Osteoblast (primary cell): Measurements from ENCODE around the gene SLC1A7. TPM values are rescaled to one million over a fixed set of nuclear protein-coding genes. Genes with fewer than 3 reads are reported as not detected.
A peak's percentile ranks its signal among the peaks of the same experiment; 100 is the strongest.

ENCODE experiments used
- DNase-seq: peaks from one replicate; pipeline ENCODE4 v3.0.0; 2011; ENCODE audit warnings: low spot score, mixed read lengths; ENCODE audit not compliant: insufficient read length; ENCODE audit errors: missing footprints
- H2AFZ ChIP-seq: 2 replicates; pipeline ENCODE4 v1.6.0; 2011; ENCODE audit warnings: mild to moderate bottlenecking, low read length
- H3K27ac ChIP-seq: 2 replicates; pipeline ENCODE4 v1.5.1; 2011; ENCODE audit warnings: mild to moderate bottlenecking, low read depth, low read length, moderate library complexity
- H3K27me3 ChIP-seq: 2 replicates; pipeline ENCODE4 v1.6.0; 2012; ENCODE audit warnings: mild to moderate bottlenecking, control low read depth, inconsistent platforms, low read length, moderate library complexity; ENCODE audit not compliant: insufficient read depth
- H3K36me3 ChIP-seq: 2 replicates; pipeline ENCODE4 v1.5.1; 2011; ENCODE audit warnings: mild to moderate bottlenecking, low read length, control low read depth, moderate library complexity; ENCODE audit not compliant: insufficient read depth
- H3K4me1 ChIP-seq: 2 replicates; pipeline ENCODE4 v1.5.1; 2011; ENCODE audit warnings: mild to moderate bottlenecking, low read length, control low read depth, moderate library complexity; ENCODE audit not compliant: insufficient read depth
- H3K4me2 ChIP-seq: 2 replicates; pipeline ENCODE4 v1.6.0; 2011; ENCODE audit warnings: mild to moderate bottlenecking, low read length; ENCODE audit not compliant: insufficient read depth
- H3K4me3 ChIP-seq: fragments of 200-600 bp; sonication (generic); 3 replicates; pipeline ENCODE4 v1.5.1; 2012; ENCODE audit warnings: mild to moderate bottlenecking, low read length, inconsistent platforms; ENCODE audit not compliant: insufficient read depth
- H3K79me2 ChIP-seq: 2 replicates; pipeline ENCODE4 v1.6.0; 2012; ENCODE audit warnings: mild to moderate bottlenecking, low read length, control low read depth, inconsistent platforms; ENCODE audit not compliant: insufficient read depth
- H3K9me3 ChIP-seq: 2 replicates; pipeline ENCODE4 v1.5.1; 2011; ENCODE audit warnings: low read depth, low read length, control low read depth
- H4K20me1 ChIP-seq: 2 replicates; pipeline ENCODE4 v1.6.0; 2012; ENCODE audit warnings: mild to moderate bottlenecking, low read length, control low read depth; ENCODE audit not compliant: insufficient read depth
- total RNA-seq: library from RNA; depleted of rRNA; stranded (reverse); fragments of >200 nt; gene quantifications from 2 replicates; pipeline ENCODE4 v1.2.3, GENCODE V29; 2012
- TF ChIP-seq, protein P1 (sequence below): IDR thresholded peaks from 2 replicates; pipeline ENCODE4 v1.5.1; 2011; ENCODE audit warnings: mild to moderate bottlenecking, low read depth, low read length, moderate library complexity; ENCODE audit errors: extremely low read depth

Gene SLC1A7
- total RNA-seq, 1 donor = 0.36 TPM

DNA sequence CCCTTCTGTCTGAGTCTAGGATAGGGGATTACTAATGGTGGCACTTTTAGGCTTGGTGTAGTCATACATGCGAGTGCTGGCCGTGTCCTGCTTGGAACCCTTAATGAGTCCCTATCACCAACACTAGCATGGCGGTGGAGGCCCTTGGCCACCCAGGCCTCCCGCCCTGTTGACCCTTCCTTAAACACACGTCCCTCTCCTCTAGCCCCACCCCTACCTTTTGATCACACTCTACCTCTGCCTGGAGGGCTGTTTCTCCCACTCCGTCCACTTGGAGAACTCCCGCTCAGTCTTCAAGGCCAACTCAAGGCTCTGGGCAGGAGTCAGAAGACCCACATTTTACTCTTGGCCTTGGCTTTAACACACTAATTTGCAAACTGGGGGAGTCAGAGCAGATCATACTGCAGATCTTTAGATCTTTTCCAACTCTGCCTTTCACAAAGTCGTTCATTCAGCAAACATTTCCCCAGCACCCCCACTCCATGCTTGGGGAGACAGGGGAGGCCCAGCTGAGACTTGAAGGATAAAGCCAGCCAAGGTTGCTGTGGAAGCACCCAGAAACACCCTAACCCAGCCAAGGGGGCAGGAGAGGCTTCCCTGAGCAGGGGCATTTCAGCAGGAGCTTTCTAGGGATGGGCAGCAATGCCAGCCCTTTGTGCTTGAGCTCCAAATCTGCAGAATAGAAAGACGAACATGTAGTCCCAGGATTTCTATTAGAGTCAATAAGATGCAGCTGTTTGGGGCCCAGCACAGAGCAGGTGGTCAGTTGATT lies 78.5 kb downstream of the SLC1A7 start:
- H3K79me2 ChIP-seq = no peaks in the 10 kb centered on the region
- H3K27me3 ChIP-seq = peaks cover 27% of the 10 kb centered on the region
- H4K20me1 ChIP-seq = no peaks in the 10 kb centered on the region
- no peaks in the 10 kb centered on the region for H3K9me3 ChIP-seq
- H3K4me3 ChIP-seq = no peak overlapping the region
- peak; percentile 77 for DNase-seq
- H3K4me2 ChIP-seq = no peak overlapping the region
- H2AFZ ChIP-seq = no peak overlapping the region
- H3K4me1 ChIP-seq = peaks cover 22% of the 10 kb centered on the region
- TF ChIP-seq, protein P1, sequence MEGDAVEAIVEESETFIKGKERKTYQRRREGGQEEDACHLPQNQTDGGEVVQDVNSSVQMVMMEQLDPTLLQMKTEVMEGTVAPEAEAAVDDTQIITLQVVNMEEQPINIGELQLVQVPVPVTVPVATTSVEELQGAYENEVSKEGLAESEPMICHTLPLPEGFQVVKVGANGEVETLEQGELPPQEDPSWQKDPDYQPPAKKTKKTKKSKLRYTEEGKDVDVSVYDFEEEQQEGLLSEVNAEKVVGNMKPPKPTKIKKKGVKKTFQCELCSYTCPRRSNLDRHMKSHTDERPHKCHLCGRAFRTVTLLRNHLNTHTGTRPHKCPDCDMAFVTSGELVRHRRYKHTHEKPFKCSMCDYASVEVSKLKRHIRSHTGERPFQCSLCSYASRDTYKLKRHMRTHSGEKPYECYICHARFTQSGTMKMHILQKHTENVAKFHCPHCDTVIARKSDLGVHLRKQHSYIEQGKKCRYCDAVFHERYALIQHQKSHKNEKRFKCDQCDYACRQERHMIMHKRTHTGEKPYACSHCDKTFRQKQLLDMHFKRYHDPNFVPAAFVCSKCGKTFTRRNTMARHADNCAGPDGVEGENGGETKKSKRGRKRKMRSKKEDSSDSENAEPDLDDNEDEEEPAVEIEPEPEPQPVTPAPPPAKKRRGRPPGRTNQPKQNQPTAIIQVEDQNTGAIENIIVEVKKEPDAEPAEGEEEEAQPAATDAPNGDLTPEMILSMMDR = no peak
- no peak overlapping the region for H3K27ac ChIP-seq
- H3K36me3 ChIP-seq = no peaks in the 10 kb centered on the region

DNA sequence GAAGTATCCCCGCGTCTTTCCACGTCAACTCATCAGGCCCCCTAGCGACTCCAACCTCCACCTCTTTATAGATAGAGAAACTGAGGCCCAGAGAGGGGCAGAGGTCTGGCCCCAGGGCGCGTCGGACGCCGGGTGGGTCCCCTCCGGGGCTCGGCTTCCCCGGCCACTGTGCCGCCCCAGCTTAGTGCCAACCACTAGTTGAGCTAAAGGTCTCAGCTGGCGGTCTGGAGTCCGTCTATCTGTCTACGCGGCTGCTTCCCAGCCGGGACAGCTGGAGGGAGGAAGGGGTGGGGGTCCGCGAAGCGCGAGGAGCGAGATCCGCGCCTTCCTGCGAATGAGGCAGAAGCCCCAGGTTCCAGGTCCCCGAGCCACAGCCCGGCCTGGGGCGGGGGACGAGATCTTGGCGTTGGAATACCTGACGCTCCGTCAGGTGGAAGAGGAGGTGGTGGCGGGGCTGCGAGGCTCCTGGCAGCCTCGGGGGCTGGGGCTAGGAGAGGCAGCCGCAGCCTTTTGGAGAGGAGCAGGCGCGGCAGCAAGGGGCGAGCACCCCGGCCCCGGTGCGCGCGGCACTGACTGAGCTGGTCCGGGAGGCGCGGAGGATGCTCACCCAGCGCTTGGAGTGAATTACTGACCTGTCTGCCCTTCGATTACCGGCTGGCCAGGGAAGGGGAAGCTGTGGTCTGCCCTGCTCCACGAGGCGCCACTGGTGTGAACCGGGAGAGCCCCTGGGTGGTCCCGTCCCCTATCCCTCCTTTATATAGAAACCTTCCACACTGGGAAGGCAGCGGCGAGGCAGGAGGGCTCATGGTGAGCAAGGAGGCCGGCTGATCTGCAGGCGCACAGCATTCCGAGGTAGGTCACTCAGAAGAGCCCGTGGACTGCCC lies 79.5 kb downstream of the SLC1A7 start:
- Histone ChIP-seq H3K9me3 (no peaks in the 10 kb centered on the region), H3K4me1 (peaks cover 22% of the 10 kb centered on the region), H2AFZ (peak overlapping the region; percentile 35), H3K36me3 (no peaks in the 10 kb centered on the region), H3K27ac (no peak overlapping the region), H3K4me2 (peak overlapping the region; percentile 83), H3K79me2 (no peaks in the 10 kb centered on the region), H3K4me3 (peak overlapping the region; percentile 74), H3K27me3 (peaks cover 27% of the 10 kb centered on the region), H4K20me1 (no peaks in the 10 kb centered on the region)
- TF ChIP-seq, protein P1 = no peak
- peak; percentile 87 for DNase-seq

DNA sequence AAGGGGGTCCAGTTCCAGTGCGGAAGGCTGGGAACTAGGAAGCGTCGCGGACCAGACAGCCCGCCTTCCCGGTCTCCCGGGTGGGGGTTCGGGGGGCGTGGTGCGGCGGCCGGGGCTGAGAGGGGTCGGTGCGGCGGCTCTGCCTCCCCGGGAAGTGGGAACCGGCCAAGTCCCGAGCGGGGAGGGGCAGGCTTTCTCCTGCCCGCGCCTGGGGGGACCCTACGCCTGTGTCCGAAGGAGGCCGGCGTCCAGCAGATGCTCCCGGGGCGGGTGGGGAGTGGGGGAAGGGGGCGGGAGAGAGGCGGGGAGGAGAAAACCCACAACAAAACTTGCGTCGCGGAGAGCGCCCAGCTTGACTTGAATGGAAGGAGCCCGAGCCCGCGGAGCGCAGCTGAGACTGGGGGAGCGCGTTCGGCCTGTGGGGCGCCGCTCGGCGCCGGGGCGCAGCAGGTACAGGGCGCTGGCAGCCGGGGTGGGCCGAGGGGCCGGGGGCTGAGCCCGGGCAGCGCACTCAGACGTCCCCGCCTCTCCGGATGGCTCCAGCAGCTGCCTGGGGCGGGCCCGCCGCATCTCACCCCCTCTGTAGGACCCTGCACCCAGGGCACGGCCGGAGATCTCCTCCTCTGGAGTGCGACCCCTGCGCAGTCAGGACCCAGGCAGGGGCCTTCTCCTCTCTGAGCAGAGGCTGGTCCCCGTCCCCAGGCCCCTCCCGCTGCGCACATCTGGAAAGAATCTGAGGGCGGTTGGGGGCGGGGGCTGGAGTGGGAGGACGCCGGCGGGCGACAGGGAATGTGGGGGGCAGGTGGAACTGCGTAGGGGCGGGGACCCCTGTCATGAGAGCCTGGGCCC lies 80.4 kb downstream of the SLC1A7 start, which contains the start of gene PODN:
Gene PODN, plus strand, starts transcription at position 355 of the 849 bp plus-strand sequence. CDS start 7,643 bp downstream, outside the sequence.
- H3K27ac ChIP-seq = no peak within 1 kb of the TSS

More for the DNA sequence above, 80.4 kb downstream of the SLC1A7 start, which contains the start of gene PODN:
- TF ChIP-seq, protein P1 = no peak
- H2AFZ ChIP-seq = peak within 1 kb of the TSS; percentile 51
- no peaks in the 10 kb centered on the region for H3K9me3 ChIP-seq
- H4K20me1 ChIP-seq = no peaks in the 10 kb centered on the region
- H3K27me3 ChIP-seq = peaks cover 27% of the 10 kb centered on the region
- peak; percentile 94 for DNase-seq
- no peaks in the 10 kb centered on the region for H3K79me2 ChIP-seq
- peak within 1 kb of the TSS; percentile 83 for H3K4me2 ChIP-seq
- H3K36me3 ChIP-seq = no peaks in the 10 kb centered on the region
- peaks cover 22% of the 10 kb centered on the region for H3K4me1 ChIP-seq
- H3K4me3 ChIP-seq = peak within 1 kb of the TSS; percentile 74
